IMR-90 (cell line): Measurements from ENCODE around the gene ADPRS.

Experiments used
- BHLHE40 ChIP-seq: fragments of 150-350 bp; IDR thresholded peaks from 2 replicates; pipeline ENCODE4 v1.6.1; 2016; ENCODE audit warnings: mild to moderate bottlenecking, low read depth, low read length
- CEBPB ChIP-seq: IDR thresholded peaks from 2 replicates; pipeline ENCODE4 v1.6.1; 2012; ENCODE audit warnings: low read depth, low read length, improper control_type of control experiment
- CHD1 ChIP-seq: IDR thresholded peaks from 2 replicates; pipeline ENCODE4 v1.6.1; 2012; ENCODE audit warnings: low read depth, low read length, improper control_type of control experiment
- FOS ChIP-seq: fragments of 150-350 bp; IDR thresholded peaks from 2 replicates; pipeline ENCODE4 v1.6.1; 2016; ENCODE audit warnings: low read depth, low read length
- MAFK ChIP-seq: IDR thresholded peaks from 2 replicates; pipeline ENCODE4 v1.6.1; 2012; ENCODE audit warnings: low read depth, low read length, improper control_type of control experiment
- MXI1 ChIP-seq: IDR thresholded peaks from 2 replicates; pipeline ENCODE4 v1.6.1; 2012; ENCODE audit warnings: low read depth, mild to moderate bottlenecking, low read length, moderate library complexity, borderline replicate concordance
- POLR2A ChIP-seq: IDR thresholded peaks from 2 replicates; pipeline ENCODE4 v1.6.1; 2012; ENCODE audit warnings: mild to moderate bottlenecking, low read depth, low read length
- RAD21 ChIP-seq: IDR thresholded peaks from 2 replicates; pipeline ENCODE4 v1.6.1; 2012; ENCODE audit warnings: low read length, improper control_type of control experiment
- RCOR1 ChIP-seq: IDR thresholded peaks from 2 replicates; pipeline ENCODE4 v1.6.1; 2012; ENCODE audit warnings: mild to moderate bottlenecking, low read length, improper control_type of control experiment; ENCODE audit not compliant: insufficient replicate concordance
- SMC3 ChIP-seq: fragments of 150-350 bp; IDR thresholded peaks from 2 replicates; pipeline ENCODE4 v1.6.1; 2016; ENCODE audit warnings: low read depth, mild to moderate bottlenecking, antibody characterized with exemption, low read length, moderate library complexity
- TF ChIP-seq, protein P1 (sequence below): conservative IDR thresholded peaks from 2 replicates; pipeline ENCODE4 v1.5.1; 2012; ENCODE audit warnings: mild to moderate bottlenecking, low read depth, low read length, improper control_type of control experiment
- TF ChIP-seq, protein P2 (sequence below): fragments of 150-350 bp; IDR thresholded peaks from 2 replicates; pipeline ENCODE4 v1.6.1; 2017; ENCODE audit warnings: mild to moderate bottlenecking, antibody characterized with exemption, low read length, low read depth
- TF ChIP-seq, protein P3 (sequence below): fragments of 150-350 bp; IDR thresholded peaks from 2 replicates; pipeline ENCODE4 v1.6.1; 2016; ENCODE audit warnings: low read depth, mild to moderate bottlenecking, low read length, moderate library complexity, borderline replicate concordance

DNA sequence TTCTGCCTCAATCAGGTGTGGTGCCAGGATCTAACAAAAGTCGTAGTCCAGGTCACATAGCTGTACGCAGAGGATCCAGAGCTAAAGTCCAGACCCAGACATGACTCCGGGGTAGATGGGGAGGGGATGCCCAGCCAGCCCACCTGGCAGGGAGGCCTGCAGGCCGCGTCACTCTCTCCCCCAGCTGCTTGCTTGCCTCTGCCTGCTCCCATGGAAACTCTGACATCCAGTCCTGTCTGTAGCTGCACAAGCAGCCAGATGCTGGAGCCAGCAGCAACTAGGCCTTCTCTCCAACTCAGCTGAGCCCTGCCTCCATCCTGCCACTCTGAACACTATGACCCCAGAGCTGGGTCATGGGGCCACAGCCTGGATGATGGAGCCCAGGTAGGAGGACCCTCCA, 28.2 kb downstream of the ADPRS start:
- TF ChIP-seq POLR2A (no peak), CEBPB (no peak), MAFK (no peak), RCOR1 (no peak), BHLHE40 (no peak), MXI1 (no peak), RAD21 (no peak), FOS (no peak), SMC3 (no peak), CHD1 (no peak)
- TF ChIP-seq, protein P1, sequence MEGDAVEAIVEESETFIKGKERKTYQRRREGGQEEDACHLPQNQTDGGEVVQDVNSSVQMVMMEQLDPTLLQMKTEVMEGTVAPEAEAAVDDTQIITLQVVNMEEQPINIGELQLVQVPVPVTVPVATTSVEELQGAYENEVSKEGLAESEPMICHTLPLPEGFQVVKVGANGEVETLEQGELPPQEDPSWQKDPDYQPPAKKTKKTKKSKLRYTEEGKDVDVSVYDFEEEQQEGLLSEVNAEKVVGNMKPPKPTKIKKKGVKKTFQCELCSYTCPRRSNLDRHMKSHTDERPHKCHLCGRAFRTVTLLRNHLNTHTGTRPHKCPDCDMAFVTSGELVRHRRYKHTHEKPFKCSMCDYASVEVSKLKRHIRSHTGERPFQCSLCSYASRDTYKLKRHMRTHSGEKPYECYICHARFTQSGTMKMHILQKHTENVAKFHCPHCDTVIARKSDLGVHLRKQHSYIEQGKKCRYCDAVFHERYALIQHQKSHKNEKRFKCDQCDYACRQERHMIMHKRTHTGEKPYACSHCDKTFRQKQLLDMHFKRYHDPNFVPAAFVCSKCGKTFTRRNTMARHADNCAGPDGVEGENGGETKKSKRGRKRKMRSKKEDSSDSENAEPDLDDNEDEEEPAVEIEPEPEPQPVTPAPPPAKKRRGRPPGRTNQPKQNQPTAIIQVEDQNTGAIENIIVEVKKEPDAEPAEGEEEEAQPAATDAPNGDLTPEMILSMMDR = no peak
- TF ChIP-seq, protein P2, sequence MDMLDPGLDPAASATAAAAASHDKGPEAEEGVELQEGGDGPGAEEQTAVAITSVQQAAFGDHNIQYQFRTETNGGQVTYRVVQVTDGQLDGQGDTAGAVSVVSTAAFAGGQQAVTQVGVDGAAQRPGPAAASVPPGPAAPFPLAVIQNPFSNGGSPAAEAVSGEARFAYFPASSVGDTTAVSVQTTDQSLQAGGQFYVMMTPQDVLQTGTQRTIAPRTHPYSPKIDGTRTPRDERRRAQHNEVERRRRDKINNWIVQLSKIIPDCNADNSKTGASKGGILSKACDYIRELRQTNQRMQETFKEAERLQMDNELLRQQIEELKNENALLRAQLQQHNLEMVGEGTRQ = no peak
- TF ChIP-seq, protein P3, sequence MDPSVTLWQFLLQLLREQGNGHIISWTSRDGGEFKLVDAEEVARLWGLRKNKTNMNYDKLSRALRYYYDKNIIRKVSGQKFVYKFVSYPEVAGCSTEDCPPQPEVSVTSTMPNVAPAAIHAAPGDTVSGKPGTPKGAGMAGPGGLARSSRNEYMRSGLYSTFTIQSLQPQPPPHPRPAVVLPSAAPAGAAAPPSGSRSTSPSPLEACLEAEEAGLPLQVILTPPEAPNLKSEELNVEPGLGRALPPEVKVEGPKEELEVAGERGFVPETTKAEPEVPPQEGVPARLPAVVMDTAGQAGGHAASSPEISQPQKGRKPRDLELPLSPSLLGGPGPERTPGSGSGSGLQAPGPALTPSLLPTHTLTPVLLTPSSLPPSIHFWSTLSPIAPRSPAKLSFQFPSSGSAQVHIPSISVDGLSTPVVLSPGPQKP = no peak
